Activated naive CD8-positive, alpha-beta T cell treated with anti-CD3 and anti-CD28 coated beads for 36 hours (primary cell): ENCODE results near the gene OASL. TPM values are rescaled to one million over a fixed set of nuclear protein-coding genes. Genes with fewer than 3 reads are reported as not detected.
A peak's percentile ranks its signal among the peaks of the same experiment; 100 is the strongest.
"Not testable (repeated sequence)": the region's sequence is repeated elsewhere in the genome, so short reads cannot be mapped to it uniquely, and the experiment has no call there.

Experiments used
- DNase-seq: peaks from one replicate; pipeline ENCODE4 v3.0.0; 2021
- H3K27ac Mint-ChIP-seq: one replicate; pipeline ENCODE4 v1.8.0; 2022; ENCODE audit warnings: mild to moderate bottlenecking, moderate library complexity, mixed read lengths
- H3K27me3 Mint-ChIP-seq: one replicate; pipeline ENCODE4 v1.8.0; 2022; ENCODE audit warnings: mild to moderate bottlenecking, mixed read lengths
- H3K36me3 Mint-ChIP-seq: one replicate; pipeline ENCODE4 v1.8.0; 2021; ENCODE audit warnings: mild to moderate bottlenecking, mixed read lengths
- H3K4me1 Mint-ChIP-seq: one replicate; pipeline ENCODE4 v1.8.0; 2021; ENCODE audit warnings: mixed read lengths
- H3K4me3 Mint-ChIP-seq: one replicate; pipeline ENCODE4 v1.8.0; 2022; ENCODE audit warnings: mild to moderate bottlenecking, moderate library complexity, mixed read lengths
- H3K9me3 Mint-ChIP-seq: one replicate; pipeline ENCODE4 v1.8.0; 2022; ENCODE audit warnings: mixed read lengths
- total RNA-seq, 2 experiments: library from RNA; stranded (reverse); gene quantifications; one replicate each; pipeline ENCODE4 v1.2.3, GENCODE V29; 2021

OASL gene
- total RNA-seq, result 10 to 100 TPM; 16.9 to 17.2 TPM

- DNase-seq, result peak; percentile 53
- peak within 1 kb of the TSS; percentile 86 for H3K27ac Mint-ChIP-seq
- H3K9me3 Mint-ChIP-seq, result peaks cover 3% of the 10 kb centered on the region
- peak within 1 kb of the TSS; percentile 83 for H3K4me3 Mint-ChIP-seq
- peaks cover 26% of the 10 kb centered on the region for H3K27me3 Mint-ChIP-seq
- H3K36me3 Mint-ChIP-seq, result peaks cover 9% of the 10 kb centered on the region
- H3K4me1 Mint-ChIP-seq, result peaks cover 47% of the 10 kb centered on the region
Measured at GRCh38 chr12:121038861-121039668, at the start of gene OASL. Gene OASL, minus strand, starts transcription at chr12:121039246. Its CDS starts 275 bp downstream, at chr12:121038971.

- Mint-ChIP-seq H3K4me1 (peaks cover 22% of the 10 kb centered on the region), H3K9me3 (no peaks in the 10 kb centered on the region), H3K36me3 (no peaks in the 10 kb centered on the region), H3K4me3 (no peak overlapping the region), H3K27me3 (no peaks in the 10 kb centered on the region), H3K27ac (no peak overlapping the region)
- DNase-seq, result no peak
Measured at GRCh38 chr12:121088195-121088585, 49.1 kb upstream of the OASL start.

- H3K9me3 Mint-ChIP-seq, result no peaks in the 10 kb centered on the region
- H3K4me1 Mint-ChIP-seq, result peaks cover 17% of the 10 kb centered on the region
- no peak for DNase-seq
- no peaks in the 10 kb centered on the region for H3K27me3 Mint-ChIP-seq
- no peak overlapping the region for H3K4me3 Mint-ChIP-seq
- no peaks in the 10 kb centered on the region for H3K36me3 Mint-ChIP-seq
- no peak overlapping the region for H3K27ac Mint-ChIP-seq
Measured at GRCh38 chr12:121087467-121088194, 48.6 kb upstream of the OASL start.

GRCh38 chr12:121086781-121087295 is 47.8 kb upstream of the OASL start:
- no peaks in the 10 kb centered on the region for H3K36me3 Mint-ChIP-seq
- peaks cover 10% of the 10 kb centered on the region for H3K4me1 Mint-ChIP-seq
- H3K4me3 Mint-ChIP-seq, result no peak overlapping the region
- H3K27ac Mint-ChIP-seq, result no peak overlapping the region
- no peak for DNase-seq
- no peaks in the 10 kb centered on the region for H3K27me3 Mint-ChIP-seq
- no peaks in the 10 kb centered on the region for H3K9me3 Mint-ChIP-seq

GRCh38 chr12:121085506-121086353 is 46.7 kb upstream of the OASL start:
- Mint-ChIP-seq H3K36me3 (no peaks in the 10 kb centered on the region), H3K27ac (no peak overlapping the region), H3K27me3 (no peaks in the 10 kb centered on the region), H3K9me3 (no peaks in the 10 kb centered on the region), H3K4me1 (peaks cover 10% of the 10 kb centered on the region), H3K4me3 (no peak overlapping the region)
- no peak for DNase-seq

GRCh38 chr12:121085069-121085468 is 46.0 kb upstream of the OASL start:
- H3K4me3 Mint-ChIP-seq, result no peak overlapping the region
- no peaks in the 10 kb centered on the region for H3K9me3 Mint-ChIP-seq

GRCh38 chr12:121084229-121084628 is 45.2 kb upstream of the OASL start:
- no peaks in the 10 kb centered on the region for H3K9me3 Mint-ChIP-seq
- no peak overlapping the region for H3K27ac Mint-ChIP-seq
- H3K36me3 Mint-ChIP-seq, result no peaks in the 10 kb centered on the region
- H3K4me3 Mint-ChIP-seq, result no peak overlapping the region
- H3K4me1 Mint-ChIP-seq, result peaks cover 10% of the 10 kb centered on the region
- no peaks in the 10 kb centered on the region for H3K27me3 Mint-ChIP-seq
- no peak for DNase-seq

More at GRCh38 chr12:121085069-121085468, 46.0 kb upstream of the OASL start:
- DNase-seq, result no peak
- Mint-ChIP-seq H3K27me3 (no peaks in the 10 kb centered on the region), H3K4me1 (peaks cover 10% of the 10 kb centered on the region), H3K27ac (no peak overlapping the region), H3K36me3 (no peaks in the 10 kb centered on the region)

- H3K27me3 Mint-ChIP-seq, result no peaks in the 10 kb centered on the region
- H3K4me1 Mint-ChIP-seq, result no peaks in the 10 kb centered on the region
- H3K4me3 Mint-ChIP-seq, result no peak overlapping the region
- no peaks in the 10 kb centered on the region for H3K9me3 Mint-ChIP-seq
- no peak overlapping the region for H3K27ac Mint-ChIP-seq
- no peak for DNase-seq
- no peaks in the 10 kb centered on the region for H3K36me3 Mint-ChIP-seq
Measured at GRCh38 chr12:121080909-121081308, 41.9 kb upstream of the OASL start.

GRCh38 chr12:121079736-121080272 is 40.8 kb upstream of the OASL start:
- Mint-ChIP-seq H3K9me3 (peaks cover under 1% of the 10 kb centered on the region), H3K4me3 (no peak overlapping the region), H3K36me3 (no peaks in the 10 kb centered on the region), H3K4me1 (no peaks in the 10 kb centered on the region), H3K27ac (no peak overlapping the region), H3K27me3 (no peaks in the 10 kb centered on the region)
- no peak for DNase-seq

- H3K27me3 Mint-ChIP-seq, H3K4me3 Mint-ChIP-seq, DNase-seq, H3K27ac Mint-ChIP-seq, H3K36me3 Mint-ChIP-seq, H3K4me1 Mint-ChIP-seq: not testable (repeated sequence)
- peaks cover 12% of the 10 kb centered on the region for H3K9me3 Mint-ChIP-seq
Measured at GRCh38 chr12:121077440-121077839, 38.4 kb upstream of the OASL start.

GRCh38 chr12:121075911-121076310 is 36.9 kb upstream of the OASL start:
- not testable (repeated sequence) for H3K4me1 Mint-ChIP-seq, H3K27me3 Mint-ChIP-seq, H3K27ac Mint-ChIP-seq, DNase-seq, H3K4me3 Mint-ChIP-seq, H3K36me3 Mint-ChIP-seq
- H3K9me3 Mint-ChIP-seq, result peaks cover 12% of the 10 kb centered on the region

GRCh38 chr12:121072147-121072546 is 33.1 kb upstream of the OASL start:
- Mint-ChIP-seq H3K36me3 (peaks cover 1% of the 10 kb centered on the region), H3K27me3 (no peaks in the 10 kb centered on the region), H3K4me3 (no peak overlapping the region), H3K27ac (no peak overlapping the region), H3K4me1 (no peaks in the 10 kb centered on the region), H3K9me3 (peaks cover 12% of the 10 kb centered on the region)
- DNase-seq, result no peak

GRCh38 chr12:121069206-121069605 is 30.2 kb upstream of the OASL start:
- H3K4me3 Mint-ChIP-seq, result no peak overlapping the region
- peaks cover 1% of the 10 kb centered on the region for H3K36me3 Mint-ChIP-seq
- H3K4me1 Mint-ChIP-seq, result peaks cover 6% of the 10 kb centered on the region

GRCh38 chr12:121065345-121065744 is 26.3 kb upstream of the OASL start:
- Mint-ChIP-seq H3K27me3 (no peaks in the 10 kb centered on the region), H3K27ac (peak overlapping the region; percentile 61), H3K4me1 (peaks cover 9% of the 10 kb centered on the region), H3K36me3 (no peaks in the 10 kb centered on the region), H3K4me3 (no peak overlapping the region), H3K9me3 (no peaks in the 10 kb centered on the region)
- DNase-seq, result no peak

More at GRCh38 chr12:121069206-121069605, 30.2 kb upstream of the OASL start:
- Mint-ChIP-seq H3K27ac (no peak overlapping the region), H3K27me3 (no peaks in the 10 kb centered on the region), H3K9me3 (peaks cover 9% of the 10 kb centered on the region)
- DNase-seq, result no peak
